ENCODE measurements around the gene KCNAB1. TPM values are rescaled to one million over a fixed set of nuclear protein-coding genes. Genes with fewer than 3 reads are reported as not detected.

Gene KCNAB1
- total RNA-seq, 1 experiment from 2014 or later = 1.4 TPM

DNA sequence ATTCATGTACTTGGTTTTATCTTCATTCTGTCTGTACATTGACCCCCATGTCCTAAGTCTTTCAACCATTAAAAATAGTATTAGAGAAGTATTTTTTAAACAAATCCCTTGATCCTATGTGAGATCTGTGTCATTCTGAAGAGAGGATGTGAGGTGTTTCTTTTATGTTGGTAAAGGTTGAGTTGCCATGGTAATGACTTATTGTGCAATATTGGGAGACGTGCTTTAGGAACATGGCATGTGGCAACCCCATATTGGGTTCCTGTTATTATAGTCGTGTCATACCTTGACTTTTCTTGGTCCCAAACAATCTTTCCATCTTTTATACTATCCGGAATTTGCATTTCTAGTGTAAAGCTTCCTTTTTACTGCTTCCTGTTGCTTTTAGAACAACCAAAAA lies 203.1 kb downstream of the KCNAB1 start:
- no peak overlapping the region for H3K4me2 ChIP-seq
- no peaks in the 10 kb centered on the region for H3K27me3 ChIP-seq (ENCODE audit: insufficient read depth, low read depth)
- no peaks in the 10 kb centered on the region for H3K4me1 ChIP-seq (replicated peaks; ENCODE audit: insufficient read depth)
- no peaks in the 10 kb centered on the region for H3K79me2 ChIP-seq (ENCODE audit: low read depth)
- H4K20me1 ChIP-seq (ENCODE audit: insufficient read depth) = no peaks in the 10 kb centered on the region
- H3K36me3 ChIP-seq (ENCODE audit: low read depth) = no peaks in the 10 kb centered on the region
- POLR2A ChIA-PET (ENCODE audit: unreplicated experiment) = no interaction called here
- DNase-seq = no peak
- no peaks in the 10 kb centered on the region for H3K9me3 ChIP-seq (ENCODE audit: insufficient read depth, low read depth)
- intact Hi-C loops (cut with micrococcal nuclease; ENCODE audit: unreplicated experiment) = no loop called here
- CTCF ChIA-PET = no interaction called here
- TF ChIP-seq CTCF (conservative IDR thresholded peaks at IDR 0.05) (no peak), EZH2 (IDR thresholded peaks at IDR 0.05; ENCODE audit: low read depth) (no peak)
- no peaks in the 10 kb centered on the region for H3F3A ChIP-seq (ENCODE audit: insufficient read depth, low read depth)
- no peak overlapping the region for H3K4me3 ChIP-seq
- no peak overlapping the region for H2AFZ ChIP-seq
- BruUV-seq (replicated peaks) = no TSS peak
- no peak overlapping the region for H3K27ac ChIP-seq
- H3K9me2 ChIP-seq (ENCODE audit: insufficient read depth) = no peaks in the 10 kb centered on the region

DNA sequence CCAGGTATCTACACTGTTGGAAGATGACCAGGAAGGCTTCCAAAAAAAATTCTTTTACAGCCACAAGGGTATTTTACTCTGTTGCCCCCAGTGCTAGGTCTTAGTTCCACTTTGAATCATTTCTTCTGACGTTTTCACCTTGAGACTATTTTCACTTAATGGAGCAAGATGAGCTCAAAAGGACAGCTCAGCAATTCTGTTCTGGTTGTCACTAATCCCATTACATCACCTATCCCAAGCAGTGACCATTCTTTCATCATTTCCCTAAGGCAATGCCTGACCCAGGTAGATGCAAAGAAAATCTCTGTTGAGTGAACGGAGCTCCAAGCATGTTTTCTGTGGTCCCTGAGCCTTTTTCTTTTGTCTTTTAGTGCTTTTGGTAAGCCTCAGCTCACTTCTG lies 210.0 kb downstream of the KCNAB1 start:
- H3K36me3 ChIP-seq (ENCODE audit: low read depth) = no peaks in the 10 kb centered on the region
- H3K4me1 ChIP-seq (replicated peaks; ENCODE audit: insufficient read depth) = no peaks in the 10 kb centered on the region
- ChIA-PET CTCF (no interaction called here), POLR2A (ENCODE audit: unreplicated experiment) (no interaction called here)
- no peaks in the 10 kb centered on the region for H3F3A ChIP-seq (ENCODE audit: insufficient read depth, low read depth)
- no peaks in the 10 kb centered on the region for H3K79me2 ChIP-seq (ENCODE audit: low read depth)
- no peaks in the 10 kb centered on the region for H3K9me3 ChIP-seq (ENCODE audit: insufficient read depth, low read depth)
- DNase-seq = no peak
- BruUV-seq (replicated peaks) = no TSS peak
- H3K9me2 ChIP-seq (ENCODE audit: insufficient read depth) = 0 out of 2 replicates have a peak, but pooled peaks cover 3% of the 10 kb centered on the region
- H3K27me3 ChIP-seq (ENCODE audit: insufficient read depth, low read depth) = no peaks in the 10 kb centered on the region
- TF ChIP-seq CTCF (conservative IDR thresholded peaks at IDR 0.05) (no peak), EZH2 (IDR thresholded peaks at IDR 0.05; ENCODE audit: low read depth) (no peak)
- no peak overlapping the region for H2AFZ ChIP-seq
- H3K4me3 ChIP-seq = no peak overlapping the region
- no peak overlapping the region for H3K27ac ChIP-seq
- no peak overlapping the region for H3K4me2 ChIP-seq
- intact Hi-C loops (cut with micrococcal nuclease; ENCODE audit: unreplicated experiment) = no loop called here
- H4K20me1 ChIP-seq (ENCODE audit: insufficient read depth) = no peaks in the 10 kb centered on the region

DNA sequence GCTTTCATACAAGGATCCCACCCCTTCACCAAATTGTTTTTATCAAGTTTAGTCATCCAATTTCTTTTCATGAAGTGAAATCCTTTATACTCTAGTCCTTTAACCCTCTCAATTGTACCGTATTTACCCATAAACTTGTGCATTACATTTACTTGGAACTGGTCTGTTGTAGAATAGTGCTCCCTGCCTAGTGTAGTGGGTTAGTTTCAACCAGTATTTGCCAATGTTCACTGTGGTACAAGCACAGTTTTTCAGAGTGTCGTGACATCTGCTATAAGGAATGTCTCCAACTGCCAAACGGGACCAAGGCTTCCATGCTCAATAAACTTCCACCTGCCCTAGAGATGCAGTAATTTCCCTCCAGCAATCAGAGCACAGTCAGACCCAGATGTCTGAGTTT lies 211.9 kb downstream of the KCNAB1 start:
- TF ChIP-seq CTCF (conservative IDR thresholded peaks at IDR 0.05) (no peak), EZH2 (IDR thresholded peaks at IDR 0.05; ENCODE audit: low read depth) (no peak)
- H3K79me2 ChIP-seq (ENCODE audit: low read depth) = no peaks in the 10 kb centered on the region
- H3K9me2 ChIP-seq (ENCODE audit: insufficient read depth) = 0 out of 2 replicates have a peak, but pooled peaks cover 3% of the 10 kb centered on the region
- no peak overlapping the region for H2AFZ ChIP-seq
- no peak overlapping the region for H3K4me3 ChIP-seq
- no peaks in the 10 kb centered on the region for H3K9me3 ChIP-seq (ENCODE audit: insufficient read depth, low read depth)
- no peaks in the 10 kb centered on the region for H3K36me3 ChIP-seq (ENCODE audit: low read depth)
- H3K4me1 ChIP-seq (replicated peaks; ENCODE audit: insufficient read depth) = no peaks in the 10 kb centered on the region
- no peaks in the 10 kb centered on the region for H3F3A ChIP-seq (ENCODE audit: insufficient read depth, low read depth)
- no peaks in the 10 kb centered on the region for H3K27me3 ChIP-seq (ENCODE audit: insufficient read depth, low read depth)
- H4K20me1 ChIP-seq (ENCODE audit: insufficient read depth) = no peaks in the 10 kb centered on the region
- intact Hi-C loops (cut with micrococcal nuclease; ENCODE audit: unreplicated experiment) = no loop called here
- ChIA-PET POLR2A (ENCODE audit: unreplicated experiment) (no interaction called here), CTCF (no interaction called here)
- no peak for DNase-seq
- no TSS peak for BruUV-seq (replicated peaks)
- no peak overlapping the region for H3K4me2 ChIP-seq
- no peak overlapping the region for H3K27ac ChIP-seq

Data from PC-9 (cell line).